ENCODE results near the gene FOXP2.
"Not testable (repeated sequence)": the region's sequence is repeated elsewhere in the genome, so short reads cannot be mapped to it uniquely, and the experiment has no call there.

Gene FOXP2

GRCh38 chr7:114590298-114590697 is 175.7 kb downstream of the FOXP2 start:
- DNase-seq (ENCODE audit: low spot score), result no peak

GRCh38 chr7:114598946-114599345 is 184.3 kb downstream of the FOXP2 start:
- no peak for DNase-seq (ENCODE audit: low spot score)

DNA sequence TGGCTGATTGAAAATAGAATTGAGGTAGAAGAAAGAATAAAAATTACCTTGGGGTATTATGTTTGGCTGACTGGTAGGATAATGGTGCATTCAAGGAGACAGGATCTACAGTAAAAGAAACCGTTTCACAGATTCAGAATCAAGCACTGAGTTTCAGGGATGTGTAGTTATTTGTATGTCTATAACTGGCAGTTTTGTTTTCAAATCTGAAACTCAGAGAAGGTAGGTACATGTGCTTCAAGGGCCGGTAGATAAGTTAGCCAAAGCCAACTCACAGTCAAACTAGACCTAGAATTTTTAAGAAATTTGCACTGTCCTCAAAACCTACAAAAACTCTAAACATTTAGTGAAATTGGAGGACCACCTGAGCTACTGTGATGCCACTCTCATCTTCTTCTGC is 191.5 kb downstream of the FOXP2 start:
- DNase-seq (ENCODE audit: low spot score), result no peak

DNA sequence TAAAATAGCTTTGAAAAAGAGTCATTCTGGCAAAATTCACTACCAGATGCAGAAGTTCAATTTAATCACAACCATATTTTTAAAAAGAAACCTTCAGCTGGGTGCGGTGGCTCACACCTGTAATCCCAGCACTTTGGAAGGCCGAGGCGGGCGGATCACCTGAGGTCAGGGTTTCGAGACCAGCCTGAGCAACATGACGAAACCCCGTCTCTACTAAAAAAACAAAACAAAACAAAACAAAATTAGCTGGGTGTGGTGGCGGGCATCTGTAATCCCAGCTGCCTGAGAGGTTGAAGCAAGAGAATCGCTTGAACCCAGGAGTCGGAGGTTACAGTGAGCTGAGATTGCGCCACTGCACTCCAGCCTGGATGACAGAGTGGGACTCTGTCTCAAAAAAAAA is 194.2 kb downstream of the FOXP2 start:
- not testable (repeated sequence) for DNase-seq (ENCODE audit: low spot score)

- no peak for DNase-seq (ENCODE audit: low spot score)
These were observed 205.6 kb downstream of the FOXP2 start for GRCh38 chr7:114620208-114620607.

DNA sequence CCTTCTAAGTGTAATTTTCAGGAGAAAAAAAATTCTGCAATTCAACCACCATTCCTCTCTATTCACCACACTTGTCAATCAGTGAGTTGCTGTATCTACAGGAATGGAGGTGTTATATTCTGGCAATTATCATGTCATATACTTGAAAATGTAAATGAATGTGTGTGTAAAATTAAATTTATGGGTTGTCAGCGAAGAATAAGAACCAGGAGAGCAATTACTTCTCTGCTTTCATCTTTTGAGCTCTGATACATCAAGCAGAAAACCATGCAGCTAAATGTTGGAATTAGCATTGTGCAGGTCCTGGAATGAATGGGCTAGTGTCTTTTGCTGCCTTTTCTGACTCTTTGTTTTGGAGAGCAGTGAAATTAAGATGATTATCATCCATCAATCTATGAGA is 207.6 kb downstream of the FOXP2 start:
- DNase-seq (ENCODE audit: low spot score), result no peak

DNA sequence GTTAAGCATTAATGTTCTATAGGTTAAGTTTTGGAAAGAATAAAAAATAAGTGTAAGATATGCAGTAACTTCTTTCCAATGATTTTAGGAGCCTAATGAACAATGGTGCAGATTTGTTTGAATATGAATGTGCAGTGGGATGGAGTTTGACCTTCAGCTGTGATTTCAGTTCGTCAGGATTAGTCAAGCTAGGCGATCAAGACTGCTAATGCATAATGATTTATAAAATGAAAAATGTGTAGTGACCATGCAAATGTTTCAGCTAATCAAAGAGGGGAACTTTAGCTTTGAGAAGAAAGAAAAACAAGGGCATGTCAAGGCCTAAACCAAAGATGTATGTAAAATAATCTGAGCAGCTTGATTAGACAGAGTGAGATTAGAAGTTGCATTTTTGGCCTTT is 208.5 kb downstream of the FOXP2 start:
- no peak for DNase-seq (ENCODE audit: low spot score)

DNA sequence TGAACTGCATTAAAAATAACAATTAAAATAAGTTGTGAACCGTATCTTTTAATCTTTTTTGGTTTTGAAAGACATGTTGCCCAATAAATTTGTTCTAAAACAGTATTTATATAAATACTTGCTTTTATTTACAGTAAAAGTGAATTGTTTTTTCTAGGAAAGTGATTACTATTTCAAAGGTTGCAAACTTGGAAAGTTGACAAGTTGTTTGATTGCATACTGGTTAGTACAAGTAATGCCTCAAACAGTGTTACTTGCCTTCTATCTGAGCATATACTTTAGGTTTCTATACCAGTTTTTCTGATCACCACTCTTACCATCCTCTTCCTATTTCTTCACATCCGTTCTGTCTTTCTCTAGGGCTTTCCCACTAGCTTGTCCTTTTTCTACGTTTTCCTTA is 212.6 kb downstream of the FOXP2 start:
- DNase-seq (ENCODE audit: low spot score), result no peak

DNA sequence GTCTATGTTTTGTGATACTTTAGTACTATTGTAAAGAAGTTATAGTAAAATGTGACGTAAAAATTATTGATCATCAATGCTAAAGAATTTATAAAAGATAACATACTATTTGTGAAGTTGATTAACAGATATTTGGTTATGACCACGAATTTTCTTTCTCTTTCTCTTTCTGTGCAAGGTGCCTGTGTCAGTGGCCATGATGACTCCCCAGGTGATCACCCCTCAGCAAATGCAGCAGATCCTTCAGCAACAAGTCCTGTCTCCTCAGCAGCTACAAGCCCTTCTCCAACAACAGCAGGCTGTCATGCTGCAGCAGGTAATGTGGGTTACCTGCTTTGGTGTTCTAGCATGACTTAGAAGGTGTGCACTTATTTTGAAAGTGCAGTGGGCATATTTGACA is 213.7 kb downstream of the FOXP2 start:
- no peak for DNase-seq (ENCODE audit: low spot score)

- no peak for DNase-seq (ENCODE audit: low spot score)
These were observed 215.1 kb downstream of the FOXP2 start for GRCh38 chr7:114629762-114630161.

- peak; percentile 2 for DNase-seq (ENCODE audit: low spot score)
These were observed 215.8 kb downstream of the FOXP2 start for GRCh38 chr7:114630201-114630990.

DNA sequence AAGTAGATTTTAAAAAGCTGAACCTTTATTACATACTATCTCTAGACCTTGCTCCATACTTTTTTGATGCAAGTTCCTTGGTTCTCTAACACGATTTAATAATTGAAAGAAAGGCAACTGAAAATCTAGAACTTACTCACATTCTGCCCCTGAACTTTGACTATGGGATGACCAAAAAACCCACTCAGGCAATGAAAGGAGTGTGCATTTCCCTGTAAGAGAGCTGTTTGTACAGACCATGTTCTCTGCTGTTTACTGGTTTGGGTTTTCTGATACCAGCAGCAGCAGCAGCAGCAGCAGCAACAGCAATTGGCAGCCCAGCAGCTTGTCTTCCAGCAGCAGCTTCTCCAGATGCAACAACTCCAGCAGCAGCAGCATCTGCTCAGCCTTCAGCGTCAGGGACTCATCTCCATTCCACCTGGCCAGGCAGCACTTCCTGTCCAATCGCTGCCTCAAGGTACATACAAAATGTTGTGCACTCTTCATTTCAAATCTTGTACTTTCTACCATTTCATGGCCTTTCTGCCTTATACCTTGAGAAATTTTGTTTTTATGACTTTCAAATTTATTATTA is 216.7 kb downstream of the FOXP2 start:
- DNase-seq (ENCODE audit: low spot score), result no peak

GRCh38 chr7:114639451-114639850 is 224.8 kb downstream of the FOXP2 start:
- no peak for DNase-seq (ENCODE audit: low spot score)

- no peak for DNase-seq (ENCODE audit: low spot score)
These were observed 229.8 kb downstream of the FOXP2 start for GRCh38 chr7:114644455-114644854.

DNA sequence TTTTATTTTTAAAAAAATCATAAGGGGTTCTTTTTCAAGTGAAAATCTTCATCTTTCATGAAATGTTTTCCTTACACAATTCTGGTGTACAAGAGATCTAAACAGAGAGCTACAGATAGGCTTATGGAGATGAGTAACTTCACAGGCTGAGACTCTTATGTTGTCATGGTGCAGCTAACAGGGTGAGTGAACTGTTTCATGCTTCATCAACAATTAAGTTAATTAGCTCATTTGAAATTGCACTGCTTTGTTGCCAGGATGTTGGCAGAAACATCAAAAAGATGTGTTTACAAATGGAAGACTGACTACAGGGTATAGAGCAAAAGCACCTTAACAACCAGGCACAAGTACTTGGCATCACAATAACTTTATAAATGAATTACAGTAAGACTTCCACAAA is 230.8 kb downstream of the FOXP2 start:
- no peak for DNase-seq (ENCODE audit: low spot score)

DNA sequence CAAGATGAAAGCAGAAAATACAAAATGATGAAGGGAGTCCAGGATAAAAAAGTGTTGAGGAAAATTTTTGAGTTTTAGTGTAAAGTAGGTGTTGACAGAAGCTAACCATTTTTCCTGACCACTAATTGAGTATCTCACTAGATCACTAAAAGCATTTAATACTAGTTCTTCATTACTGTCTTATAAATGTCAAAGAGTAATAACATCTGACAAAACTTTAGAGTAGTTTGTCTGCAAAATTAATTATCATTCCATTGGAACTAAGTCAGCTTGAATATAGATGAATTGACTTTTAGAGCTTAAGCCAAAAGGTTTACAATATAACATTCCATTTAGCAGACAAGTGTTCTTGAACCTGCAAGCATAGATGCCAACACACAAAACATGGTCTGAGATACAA is 232.9 kb downstream of the FOXP2 start:
- no peak for DNase-seq (ENCODE audit: low spot score)

- no peak for DNase-seq (ENCODE audit: low spot score)
These were observed 233.5 kb downstream of the FOXP2 start for GRCh38 chr7:114648117-114648516.

- DNase-seq (ENCODE audit: low spot score), result no peak
These were observed 234.1 kb downstream of the FOXP2 start for GRCh38 chr7:114648680-114649079.

DNA sequence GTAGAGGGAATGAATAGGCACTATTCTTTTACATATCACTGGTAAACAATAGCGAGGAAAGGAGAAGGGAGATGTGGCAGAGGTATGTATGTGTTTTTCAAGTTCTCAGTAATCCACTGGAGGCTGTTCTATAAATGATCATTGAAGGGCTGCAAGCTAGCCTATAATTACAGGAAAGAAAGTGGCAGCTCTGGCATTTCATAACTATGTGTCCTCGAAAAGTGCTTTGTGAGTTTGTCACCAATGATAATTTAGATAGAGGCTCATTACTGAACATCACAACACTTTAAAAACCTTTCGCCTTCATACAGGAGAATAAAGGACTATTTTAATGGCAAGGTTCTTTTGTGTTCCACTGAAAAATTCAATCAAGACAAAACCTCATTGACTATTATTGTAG is 235.1 kb downstream of the FOXP2 start:
- no peak for DNase-seq (ENCODE audit: low spot score)

- DNase-seq (ENCODE audit: low spot score), result no peak
These were observed 235.9 kb downstream of the FOXP2 start for GRCh38 chr7:114650491-114650890.

- DNase-seq (ENCODE audit: low spot score), result no peak
These were observed 237.4 kb downstream of the FOXP2 start for GRCh38 chr7:114652041-114652440.

DNA sequence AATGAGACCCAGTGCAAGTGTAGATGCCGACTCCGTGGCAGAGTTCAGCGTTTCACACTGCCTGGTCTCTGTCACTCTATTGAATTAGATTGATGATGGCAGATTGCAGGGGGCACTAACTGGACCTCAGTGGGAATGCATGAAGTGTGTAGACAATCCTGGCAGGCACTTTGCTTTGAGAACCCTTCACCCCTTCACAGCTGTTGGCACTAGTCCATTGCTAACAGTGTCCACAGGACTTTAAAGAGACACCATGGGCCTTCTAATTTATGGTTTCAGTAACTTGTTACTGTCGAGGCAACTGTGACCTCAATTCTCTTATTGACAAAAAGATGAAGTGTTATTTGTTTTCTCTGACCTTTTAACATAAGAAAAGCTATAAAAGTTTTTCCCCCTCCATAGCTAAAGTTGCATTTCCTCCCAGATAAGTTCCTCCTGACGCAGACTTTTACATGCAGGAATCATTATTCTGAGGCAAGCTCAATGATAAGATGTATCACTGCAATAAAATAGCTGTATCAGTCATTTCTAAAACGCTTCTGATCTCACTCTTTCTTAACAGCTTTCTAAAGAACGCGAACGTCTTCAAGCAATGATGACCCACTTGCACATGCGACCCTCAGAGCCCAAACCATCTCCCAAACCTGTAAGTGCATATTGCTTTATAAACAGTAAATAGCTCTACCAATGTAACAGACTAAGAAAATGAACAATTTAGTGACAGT is 238.9 kb downstream of the FOXP2 start:
- no peak for DNase-seq (ENCODE audit: low spot score)

DNA sequence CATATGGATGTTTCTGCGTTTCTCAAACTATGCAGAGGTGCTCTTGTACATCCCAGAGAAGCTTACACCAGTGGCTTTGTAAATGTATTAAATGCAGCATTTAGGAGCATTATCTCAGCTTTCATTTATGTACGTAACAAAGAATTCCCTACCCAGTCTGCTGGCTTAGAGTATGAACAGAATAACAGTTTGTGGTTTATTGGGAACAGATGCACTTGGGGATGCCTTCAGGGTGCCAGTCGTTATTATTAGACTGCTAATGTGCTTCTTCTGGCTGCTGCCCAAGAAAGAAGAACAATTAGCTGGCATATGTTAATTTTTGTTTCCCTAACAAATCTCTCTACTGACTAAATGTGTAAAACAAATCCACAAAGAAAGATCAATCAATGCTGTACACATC is 241.9 kb downstream of the FOXP2 start:
- DNase-seq (ENCODE audit: low spot score), result no peak

Measured in COLO829 (cell line).